ENCODE measurements around the gene UQCR11. TPM values are rescaled to one million over a fixed set of nuclear protein-coding genes. Genes with fewer than 3 reads are reported as not detected.

Gene UQCR11
- total and polyA plus RNA-seq, 5 donors from 2014 or later: 126 to 819 (median 574) TPM

DNA sequence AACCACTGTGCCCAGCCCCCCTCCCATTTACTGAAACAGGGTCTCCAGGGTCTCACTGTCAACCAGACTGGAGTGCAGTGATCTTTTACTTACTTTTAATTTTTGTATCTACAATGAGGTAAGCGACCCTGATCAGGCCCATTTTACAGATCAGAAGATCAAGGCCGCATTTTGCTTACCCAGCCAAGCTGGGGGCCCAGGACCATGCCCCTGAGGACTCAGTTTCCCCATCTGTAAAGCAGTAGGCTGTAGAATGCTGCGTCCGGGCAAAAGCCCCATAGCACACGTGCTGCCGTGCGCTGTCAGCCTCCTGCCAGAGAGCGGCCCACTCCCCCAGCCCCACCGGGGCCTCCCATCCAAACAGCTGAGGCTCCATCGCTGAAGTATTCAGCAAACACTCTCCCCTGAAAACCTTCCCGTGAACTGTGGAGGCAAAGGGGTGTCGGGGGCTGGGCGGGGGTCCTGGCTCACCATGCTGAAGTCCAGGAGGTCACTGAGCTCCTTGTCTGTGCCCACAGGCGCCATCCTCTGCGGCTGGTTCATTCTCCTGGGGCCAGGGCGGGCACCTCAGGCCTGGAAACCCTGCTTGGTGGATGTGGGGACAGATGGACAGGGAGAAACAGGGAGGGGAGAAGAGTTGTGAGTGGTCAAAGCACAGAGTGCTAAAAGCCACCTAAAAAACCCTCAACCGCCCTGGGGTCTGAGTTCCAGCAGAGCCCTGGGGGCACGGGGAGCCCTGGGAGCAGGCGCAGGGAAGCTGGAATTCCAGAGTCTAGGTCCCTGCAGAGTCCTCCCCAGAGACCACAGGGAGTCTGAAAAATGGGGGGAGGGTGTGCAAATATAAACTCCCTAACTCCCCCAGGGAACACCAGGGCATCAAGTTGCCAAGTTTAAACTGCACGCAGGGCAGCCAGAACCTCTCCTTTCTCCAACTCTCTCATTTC, 44.7 kb upstream of the UQCR11 start:
- Histone ChIP-seq H3K4me1 (ENCODE audit: control insufficient read depth, insufficient read depth, low read length, poor library complexity, severe bottlenecking) (peaks cover 21% of the 10 kb centered on the region), H3K36me3 (ENCODE audit: control insufficient read depth, insufficient read depth, low read length) (peaks cover 5% of the 10 kb centered on the region), H3K4me3 (ENCODE audit: low read depth, low read length) (no peak overlapping the region), H3K27ac (ENCODE audit: insufficient read depth, low read length, poor library complexity, severe bottlenecking) (peak overlapping the region; percentile 49), H3K27me3 (ENCODE audit: control insufficient read depth, insufficient read depth, low read length) (no peaks in the 10 kb centered on the region), H3K9me3 (ENCODE audit: control insufficient read depth in 2 of 2, low read length in 2 of 2) (no peaks in the 10 kb centered on the region)
- Mint-ChIP-seq H3K9me3 (peaks cover 0 to 3% (median 0%) of the 10 kb centered on the region in 7 donors), H3K36me3 (no peaks in the 10 kb centered on the region), H3K27me3 (peaks cover 11% of the 10 kb centered on the region), H3K27ac (peak overlapping the region; percentile 60 to 93 (median 92)), H3K4me1 (peaks cover 0 to 25% (median 12%) of the 10 kb centered on the region in 4 donors), H3K4me3 (peak overlapping the region; percentile 62 to 93 (median 80))
- DNase-seq (no peak), ATAC-seq (ENCODE audit: low read depth in 2 of 2) (no peak)

GRCh38 chr19:1648920-1649541, 43.8 kb upstream of the UQCR11 start:
- peaks cover 0 to 25% (median 12%) of the 10 kb centered on the region in 4 donors for H3K4me1 Mint-ChIP-seq
- H3K9me3 ChIP-seq (ENCODE audit: control insufficient read depth in 2 of 2, low read length in 2 of 2): no peaks in the 10 kb centered on the region
- ATAC-seq (ENCODE audit: low read depth in 2 of 2) (no peak), DNase-seq (no peak)
- peak overlapping the region; percentile 60 to 84 (median 69) for H3K27ac Mint-ChIP-seq
- no peak overlapping the region for H3K27ac ChIP-seq (ENCODE audit: insufficient read depth, low read length, poor library complexity, severe bottlenecking)
- peak overlapping the region in 2 of 4 donors; percentile 62 to 68 for H3K4me3 Mint-ChIP-seq
- H3K27me3 Mint-ChIP-seq: peaks cover 11% of the 10 kb centered on the region
- H3K4me3 ChIP-seq (ENCODE audit: low read depth, low read length): no peak overlapping the region
- peaks cover 21% of the 10 kb centered on the region for H3K4me1 ChIP-seq (ENCODE audit: control insufficient read depth, insufficient read depth, low read length, poor library complexity, severe bottlenecking)
- H3K36me3 ChIP-seq (ENCODE audit: control insufficient read depth, insufficient read depth, low read length): peaks cover 5% of the 10 kb centered on the region
- H3K36me3 Mint-ChIP-seq: no peaks in the 10 kb centered on the region
- H3K27me3 ChIP-seq (ENCODE audit: control insufficient read depth, insufficient read depth, low read length): no peaks in the 10 kb centered on the region
- peaks cover 0 to 3% (median 0%) of the 10 kb centered on the region in 7 donors for H3K9me3 Mint-ChIP-seq

GRCh38 chr19:1648459-1648849, 43.2 kb upstream of the UQCR11 start:
- Mint-ChIP-seq H3K9me3 (peaks cover 0 to 3% (median 0%) of the 10 kb centered on the region in 7 donors), H3K4me3 (peak overlapping the region in 1 of 4 donors; percentile 62), H3K4me1 (peaks cover 0 to 25% (median 12%) of the 10 kb centered on the region in 4 donors), H3K27ac (peak overlapping the region in 1 of 3 donors; percentile 79), H3K27me3 (peaks cover 11% of the 10 kb centered on the region), H3K36me3 (peaks cover under 1% of the 10 kb centered on the region)
- Histone ChIP-seq H3K27me3 (ENCODE audit: control insufficient read depth, insufficient read depth, low read length) (no peaks in the 10 kb centered on the region), H3K4me1 (ENCODE audit: control insufficient read depth, insufficient read depth, low read length, poor library complexity, severe bottlenecking) (peaks cover 18% of the 10 kb centered on the region), H3K36me3 (ENCODE audit: control insufficient read depth, insufficient read depth, low read length) (peaks cover 5% of the 10 kb centered on the region), H3K9me3 (ENCODE audit: control insufficient read depth in 2 of 2, low read length in 2 of 2) (no peaks in the 10 kb centered on the region), H3K27ac (ENCODE audit: insufficient read depth, low read length, poor library complexity, severe bottlenecking) (no peak overlapping the region), H3K4me3 (ENCODE audit: low read depth, low read length) (no peak overlapping the region)
- no peak for DNase-seq
- ATAC-seq (ENCODE audit: low read depth in 2 of 2): no peak

GRCh38 chr19:1647501-1648458, 42.5 kb upstream of the UQCR11 start:
- peaks cover 0 to 20% (median 9%) of the 10 kb centered on the region in 4 donors for H3K4me1 Mint-ChIP-seq
- no peak for DNase-seq
- no peak overlapping the region for H3K27ac ChIP-seq (ENCODE audit: insufficient read depth, low read length, poor library complexity, severe bottlenecking)
- peaks cover 0 to 3% (median 0%) of the 10 kb centered on the region in 7 donors for H3K9me3 Mint-ChIP-seq
- peaks cover 5% of the 10 kb centered on the region for H3K36me3 Mint-ChIP-seq
- no peaks in the 10 kb centered on the region for H3K27me3 ChIP-seq (ENCODE audit: control insufficient read depth, insufficient read depth, low read length)
- H3K4me3 Mint-ChIP-seq: peak overlapping the region in 2 of 4 donors; percentile 38 to 56
- peaks cover 5% of the 10 kb centered on the region for H3K36me3 ChIP-seq (ENCODE audit: control insufficient read depth, insufficient read depth, low read length)
- peaks cover 6% of the 10 kb centered on the region for H3K27me3 Mint-ChIP-seq
- no peaks in the 10 kb centered on the region for H3K9me3 ChIP-seq (ENCODE audit: control insufficient read depth in 2 of 2, low read length in 2 of 2)
- H3K4me1 ChIP-seq (ENCODE audit: control insufficient read depth, insufficient read depth, low read length, poor library complexity, severe bottlenecking): peaks cover 13% of the 10 kb centered on the region
- H3K27ac Mint-ChIP-seq: no peak overlapping the region
- ATAC-seq (ENCODE audit: low read depth in 2 of 2): no peak
- H3K4me3 ChIP-seq (ENCODE audit: low read depth, low read length): no peak overlapping the region

DNA sequence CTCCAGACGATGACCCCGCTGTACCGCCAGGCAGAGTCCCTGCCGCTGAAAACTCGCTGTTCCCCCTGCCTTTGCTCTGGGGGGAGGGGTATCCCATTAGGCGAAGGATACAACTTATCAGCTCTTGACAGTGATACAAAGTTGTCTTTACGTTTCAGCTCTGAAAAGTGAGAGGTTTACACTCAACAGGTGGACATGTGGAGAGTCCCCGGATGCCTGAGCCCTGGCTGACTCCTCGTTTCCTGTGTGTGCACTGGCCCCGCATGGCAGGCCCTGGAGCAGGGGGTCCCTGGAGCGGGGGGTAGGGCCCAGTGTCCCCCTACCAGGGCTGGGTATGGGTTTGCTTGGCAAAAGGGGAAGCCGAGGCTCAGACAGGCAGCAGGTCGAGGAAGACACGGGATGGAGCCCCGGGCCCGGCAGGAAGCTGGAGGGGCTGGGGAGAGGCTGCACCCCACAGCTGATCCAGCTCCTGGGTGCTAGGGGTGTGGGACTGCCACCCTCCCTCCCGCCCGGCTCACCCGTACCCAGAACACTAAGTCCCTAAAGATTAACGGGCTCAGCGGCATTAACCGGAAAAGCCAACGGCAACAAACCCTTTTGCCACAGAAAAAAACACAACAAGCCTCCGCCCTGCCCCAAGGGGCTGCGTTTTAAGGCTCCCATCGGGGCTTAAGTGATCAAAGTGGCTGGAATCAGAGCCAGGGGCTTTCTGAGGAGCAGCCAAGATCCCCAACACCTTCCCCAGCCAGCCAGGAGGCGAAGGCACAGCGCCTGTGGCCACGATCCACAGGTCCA, 41.6 kb upstream of the UQCR11 start:
- peaks cover 0 to 3% (median 0%) of the 10 kb centered on the region in 7 donors for H3K9me3 Mint-ChIP-seq
- DNase-seq (no peak), ATAC-seq (ENCODE audit: low read depth in 2 of 2) (no peak)
- Histone ChIP-seq H3K27me3 (ENCODE audit: control insufficient read depth, insufficient read depth, low read length) (no peaks in the 10 kb centered on the region), H3K9me3 (ENCODE audit: control insufficient read depth in 2 of 2, low read length in 2 of 2) (no peaks in the 10 kb centered on the region), H3K4me3 (ENCODE audit: low read depth, low read length) (no peak overlapping the region), H3K36me3 (ENCODE audit: control insufficient read depth, insufficient read depth, low read length) (peaks cover 12% of the 10 kb centered on the region), H3K4me1 (ENCODE audit: control insufficient read depth, insufficient read depth, low read length, poor library complexity, severe bottlenecking) (peaks cover 13% of the 10 kb centered on the region), H3K27ac (ENCODE audit: insufficient read depth, low read length, poor library complexity, severe bottlenecking) (no peak overlapping the region)
- H3K36me3 Mint-ChIP-seq: peaks cover 9% of the 10 kb centered on the region
- H3K4me1 Mint-ChIP-seq: peaks cover 0 to 18% (median 9%) of the 10 kb centered on the region in 4 donors
- H3K27me3 Mint-ChIP-seq: peaks cover 4% of the 10 kb centered on the region
- H3K27ac Mint-ChIP-seq: no peak overlapping the region
- peak overlapping the region in 1 of 4 donors; percentile 38 for H3K4me3 Mint-ChIP-seq

DNA sequence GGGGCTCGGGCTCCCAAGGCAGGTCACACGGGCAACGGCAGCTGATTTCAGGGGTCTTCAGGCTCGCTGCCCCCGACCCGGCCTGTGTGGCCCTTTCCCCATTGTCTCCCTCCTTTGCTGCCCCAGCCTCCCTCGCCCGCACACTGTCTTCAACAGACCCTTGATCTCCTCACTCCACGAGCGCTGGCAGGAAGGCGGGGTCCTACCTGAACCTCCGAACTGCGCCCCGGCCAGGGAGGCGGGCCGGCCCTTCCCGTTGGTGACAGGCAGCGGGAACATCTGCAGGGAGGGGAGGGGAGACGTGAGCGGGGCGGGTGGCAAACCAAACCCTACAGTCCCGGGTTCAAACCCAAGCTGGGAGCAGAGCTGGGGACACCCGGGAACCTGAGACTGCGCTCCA, 40.9 kb upstream of the UQCR11 start:
- peaks cover 10% of the 10 kb centered on the region for H3K4me1 ChIP-seq (ENCODE audit: control insufficient read depth, insufficient read depth, low read length, poor library complexity, severe bottlenecking)
- no peak overlapping the region for H3K4me3 ChIP-seq (ENCODE audit: low read depth, low read length)
- H3K36me3 ChIP-seq (ENCODE audit: control insufficient read depth, insufficient read depth, low read length): peaks cover 15% of the 10 kb centered on the region
- Mint-ChIP-seq H3K4me3 (peak overlapping the region in 1 of 4 donors; percentile 32), H3K36me3 (peaks cover 9% of the 10 kb centered on the region), H3K27me3 (peaks cover 4% of the 10 kb centered on the region), H3K4me1 (peaks cover 0 to 18% (median 9%) of the 10 kb centered on the region in 4 donors), H3K27ac (no peak overlapping the region), H3K9me3 (no peaks in the 10 kb centered on the region)
- no peak overlapping the region for H3K27ac ChIP-seq (ENCODE audit: insufficient read depth, low read length, poor library complexity, severe bottlenecking)
- no peaks in the 10 kb centered on the region for H3K9me3 ChIP-seq (ENCODE audit: control insufficient read depth in 2 of 2, low read length in 2 of 2)
- DNase-seq: no peak
- ATAC-seq (ENCODE audit: low read depth in 2 of 2): no peak
- H3K27me3 ChIP-seq (ENCODE audit: control insufficient read depth, insufficient read depth, low read length): no peaks in the 10 kb centered on the region
